Karpas-422 (cell line): ENCODE measurements around the gene FA2H. TPM values are rescaled to one million over a fixed set of nuclear protein-coding genes. Genes with fewer than 3 reads are reported as not detected.
A peak's percentile ranks its signal among the peaks of the same experiment; 100 is the strongest.

Experiments
- DNase-seq: peaks from one replicate; pipeline ENCODE4 v3.0.0-alpha.2; 2015
- H2AFZ ChIP-seq: fragments of 200-600 bp; sonication (generic); 2 replicates; pipeline ENCODE4 v1.6.1; 2014; ENCODE audit warnings: antibody characterized with exemption, low read length, mixed read lengths
- H3K27ac ChIP-seq: fragments of 200-600 bp; sonication (generic); 2 replicates; pipeline ENCODE4 v1.5.1; 2014; ENCODE audit warnings: mild to moderate bottlenecking, low read length, moderate library complexity
- H3K27me3 ChIP-seq: fragments of 200-600 bp; sonication (generic); 2 replicates; pipeline ENCODE4 v1.6.1; 2014; ENCODE audit warnings: low read length, mixed read lengths
- H3K36me3 ChIP-seq: fragments of 200-600 bp; sonication (generic); 2 replicates; pipeline ENCODE4 v1.6.1; 2014; ENCODE audit warnings: low read length, mixed read lengths; ENCODE audit not compliant: insufficient read depth
- H3K4me1 ChIP-seq: fragments of 200-600 bp; sonication (generic); 2 replicates; pipeline ENCODE4 v1.6.1; 2014; ENCODE audit warnings: mild to moderate bottlenecking, low read length, mixed read lengths
- H3K4me2 ChIP-seq: fragments of 200-600 bp; sonication (generic); 2 replicates; pipeline ENCODE4 v1.6.1; 2014; ENCODE audit warnings: low read length, low read depth, mild to moderate bottlenecking; ENCODE audit not compliant: poor library complexity, severe bottlenecking
- H3K4me3 ChIP-seq: fragments of 200-600 bp; sonication (generic); 2 replicates; pipeline ENCODE4 v1.5.1; 2014; ENCODE audit warnings: mild to moderate bottlenecking, antibody characterized with exemption, low read length, mixed read lengths
- H3K79me2 ChIP-seq: fragments of 200-600 bp; sonication (generic); 2 replicates; pipeline ENCODE4 v1.6.1; 2014; ENCODE audit warnings: mild to moderate bottlenecking, low read length, mixed read lengths
- H3K9ac ChIP-seq: fragments of 200-600 bp; sonication (generic); 2 replicates; pipeline ENCODE4 v1.6.0; 2014; ENCODE audit warnings: low read length
- H3K9me2 ChIP-seq: fragments of 200-600 bp; sonication (generic), shearing (Covaris generic); replicated peaks from 2 replicates; pipeline ENCODE4 v1.6.0; 2014; ENCODE audit warnings: mild to moderate bottlenecking, low read length, moderate library complexity; ENCODE audit not compliant: insufficient read depth
- H3K9me3 ChIP-seq: fragments of 300-700, 200-600 bp; sonication (generic); 2 replicates; pipeline ENCODE4 v1.6.1; 2014; ENCODE audit warnings: low read length, mixed read lengths
- H4K20me1 ChIP-seq: fragments of 200-600 bp; sonication (generic); 2 replicates; pipeline ENCODE4 v1.6.1; 2014; ENCODE audit warnings: mild to moderate bottlenecking, antibody characterized with exemption, low read length, low read depth; ENCODE audit not compliant: insufficient read depth
- total RNA-seq: library from RNA; depleted of rRNA; stranded (reverse); fragments of >200 nt; shearing (Covaris generic); gene quantifications from 2 replicates; pipeline ENCODE4 v1.2.3, GENCODE V29; 2014; ENCODE audit warnings: low replicate concordance

Gene FA2H
- total RNA-seq, 1 experiment from 2014 or later, result not detected

DNA sequence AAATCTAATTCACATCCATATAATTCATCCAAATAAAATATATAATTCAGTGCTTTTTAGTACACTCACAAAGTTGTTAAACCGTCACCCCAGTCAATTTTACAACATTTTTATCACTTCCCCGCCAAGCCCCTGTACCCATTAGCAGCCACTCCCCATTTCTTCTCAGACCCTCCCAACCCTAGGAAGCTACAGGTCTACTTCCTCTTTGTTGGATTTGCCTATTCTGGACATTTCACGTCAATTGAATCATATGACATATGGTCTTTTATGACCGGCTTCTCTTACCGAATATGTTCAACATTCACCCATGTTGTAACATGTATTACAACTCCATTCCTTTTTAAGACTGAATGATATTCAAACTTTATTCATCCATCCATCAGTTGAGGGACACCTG lies 54.0 kb downstream of the FA2H start:
- peak; percentile 73 for DNase-seq
- no peaks in the 10 kb centered on the region for H3K9me3 ChIP-seq
- peaks cover 7% of the 10 kb centered on the region for H3K4me1 ChIP-seq
- no peaks in the 10 kb centered on the region for H4K20me1 ChIP-seq
- H3K4me3 ChIP-seq, result no peak overlapping the region
- no peaks in the 10 kb centered on the region for H3K79me2 ChIP-seq
- peak overlapping the region; percentile 31 for H3K4me2 ChIP-seq
- H3K27me3 ChIP-seq, result no peaks in the 10 kb centered on the region
- no peaks in the 10 kb centered on the region for H3K36me3 ChIP-seq
- H3K27ac ChIP-seq, result no peak overlapping the region
- H3K9ac ChIP-seq, result no peak overlapping the region
- no peak overlapping the region for H2AFZ ChIP-seq
- no peaks in the 10 kb centered on the region for H3K9me2 ChIP-seq

DNA sequence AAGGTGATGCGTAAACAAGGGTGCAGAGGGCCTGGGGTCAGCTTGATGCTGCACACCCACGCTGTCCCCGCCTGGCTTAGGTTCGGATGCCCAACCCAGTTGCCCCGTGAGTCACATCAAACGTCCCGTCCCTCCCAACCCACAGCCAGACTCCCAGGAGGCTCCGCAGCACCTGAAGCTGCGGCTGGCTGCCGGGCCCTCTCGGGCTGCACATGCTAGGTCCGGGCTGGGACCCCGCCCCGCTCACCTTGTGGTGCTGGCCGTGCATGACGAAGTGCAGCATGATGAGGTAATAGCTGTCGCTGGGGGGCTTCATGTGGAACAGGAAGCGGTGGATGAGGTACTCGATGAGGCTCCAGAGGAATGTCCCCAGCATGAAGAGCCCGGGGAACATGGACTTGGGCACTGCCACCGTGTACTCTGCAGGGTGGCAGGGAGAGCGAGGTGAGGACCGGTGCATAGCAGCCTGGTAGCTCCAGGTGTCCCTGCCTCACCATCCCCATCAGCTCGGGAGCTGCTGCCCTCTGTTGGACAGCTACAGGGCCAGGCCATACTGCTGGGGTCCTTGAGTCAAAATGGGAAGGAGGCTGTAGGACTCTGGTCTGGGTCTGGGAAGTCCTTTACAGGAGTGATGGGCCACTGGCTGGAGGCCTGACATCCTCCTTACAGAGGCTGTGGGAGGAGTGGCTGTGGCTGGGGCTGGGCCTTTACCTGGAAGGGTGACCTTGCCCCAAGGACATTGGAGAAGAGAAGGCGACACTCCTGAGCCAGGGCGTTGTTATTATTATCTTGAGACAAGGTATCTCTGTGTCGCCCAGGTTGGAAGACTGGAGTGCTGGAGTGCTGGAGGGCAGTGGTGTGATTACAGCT lies 55.6 kb downstream of the FA2H start:
- no peak overlapping the region for H3K4me3 ChIP-seq
- H3K27me3 ChIP-seq, result no peaks in the 10 kb centered on the region
- H3K9ac ChIP-seq, result no peak overlapping the region
- no peaks in the 10 kb centered on the region for H3K9me3 ChIP-seq
- H3K4me2 ChIP-seq, result no peak overlapping the region
- no peaks in the 10 kb centered on the region for H3K36me3 ChIP-seq
- H3K9me2 ChIP-seq, result no peaks in the 10 kb centered on the region
- peaks cover 7% of the 10 kb centered on the region for H3K4me1 ChIP-seq
- DNase-seq, result no peak
- no peak overlapping the region for H3K27ac ChIP-seq
- no peaks in the 10 kb centered on the region for H3K79me2 ChIP-seq
- H4K20me1 ChIP-seq, result no peaks in the 10 kb centered on the region
- no peak overlapping the region for H2AFZ ChIP-seq

DNA sequence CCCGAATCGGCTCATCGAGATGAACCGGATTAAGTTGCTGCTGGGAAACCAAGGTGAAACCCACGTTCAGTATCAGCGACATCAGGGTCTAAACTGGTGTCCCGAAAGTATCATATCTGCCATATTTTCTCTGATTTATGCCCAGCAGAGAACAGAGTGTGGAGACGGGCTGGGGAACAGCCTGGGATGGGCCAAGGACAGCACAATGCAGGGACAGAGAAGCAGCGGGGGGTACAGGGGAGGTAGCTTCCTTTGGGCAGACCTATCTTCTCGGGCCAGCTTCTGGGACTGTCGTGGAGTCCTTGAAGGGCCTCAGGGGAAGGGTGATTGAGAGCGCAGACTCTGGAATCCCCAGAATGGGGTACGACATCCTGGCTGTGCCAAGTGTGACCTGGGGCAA lies 56.5 kb downstream of the FA2H start:
- DNase-seq, result no peak
- Histone ChIP-seq H3K27me3 (no peaks in the 10 kb centered on the region), H3K4me3 (no peak overlapping the region), H3K4me2 (no peak overlapping the region), H3K36me3 (no peaks in the 10 kb centered on the region), H3K9me3 (no peaks in the 10 kb centered on the region), H3K9me2 (no peaks in the 10 kb centered on the region), H3K79me2 (no peaks in the 10 kb centered on the region), H3K9ac (no peak overlapping the region), H2AFZ (no peak overlapping the region), H3K4me1 (peaks cover 7% of the 10 kb centered on the region), H4K20me1 (no peaks in the 10 kb centered on the region), H3K27ac (no peak overlapping the region)

DNA sequence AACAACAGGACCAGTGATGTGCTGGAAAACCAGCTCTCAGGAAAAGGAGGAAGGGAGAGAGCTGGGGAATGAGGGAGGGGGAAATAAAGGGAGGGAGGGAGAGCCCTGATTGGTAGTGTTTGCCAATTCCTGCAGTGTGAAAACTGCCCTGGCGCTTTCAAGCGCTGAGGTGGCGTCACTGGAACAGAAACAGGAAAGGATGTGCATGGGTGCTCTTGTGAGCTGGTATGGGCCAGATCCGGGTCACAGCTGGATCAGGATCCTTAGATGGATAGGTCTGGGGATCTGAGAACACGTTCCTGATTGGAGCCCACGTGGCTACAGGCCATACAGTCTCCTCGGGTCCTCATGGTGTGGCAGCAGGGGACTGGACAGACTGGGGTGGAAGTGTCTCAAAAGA lies 57.3 kb downstream of the FA2H start:
- Histone ChIP-seq H2AFZ (no peak overlapping the region), H3K4me2 (no peak overlapping the region), H3K27me3 (no peaks in the 10 kb centered on the region)

DNA sequence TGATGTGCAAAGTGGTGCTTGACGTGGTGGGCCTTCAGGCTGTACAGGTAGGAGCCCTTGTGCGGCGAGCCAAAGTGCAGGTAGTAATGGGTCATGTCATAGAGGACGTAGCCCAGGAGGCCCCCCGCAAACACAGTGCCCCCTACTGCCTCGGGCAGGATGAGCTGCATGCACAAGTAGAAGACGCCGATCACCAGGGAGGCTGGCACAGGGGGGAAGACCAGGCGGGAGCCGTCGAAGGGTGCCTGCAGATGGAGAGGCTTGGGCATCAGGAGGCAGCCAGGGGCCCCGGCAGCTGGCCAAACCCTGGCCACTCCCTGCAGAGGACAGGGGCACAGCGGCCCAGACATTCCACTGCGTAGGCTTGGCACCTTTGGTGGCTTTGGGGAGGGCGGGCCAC lies 58.3 kb downstream of the FA2H start:
- H3K4me2 ChIP-seq, result no peak overlapping the region
- DNase-seq, result no peak
- no peaks in the 10 kb centered on the region for H3K27me3 ChIP-seq
- H3K9me2 ChIP-seq, result no peaks in the 10 kb centered on the region
- H4K20me1 ChIP-seq, result no peaks in the 10 kb centered on the region
- H3K79me2 ChIP-seq, result no peaks in the 10 kb centered on the region
- no peak overlapping the region for H2AFZ ChIP-seq
- H3K36me3 ChIP-seq, result no peaks in the 10 kb centered on the region
- H3K9ac ChIP-seq, result no peak overlapping the region
- H3K9me3 ChIP-seq, result no peaks in the 10 kb centered on the region
- H3K4me3 ChIP-seq, result no peak overlapping the region
- no peak overlapping the region for H3K27ac ChIP-seq
- peaks cover 7% of the 10 kb centered on the region for H3K4me1 ChIP-seq

More for the DNA sequence above, 57.3 kb downstream of the FA2H start:
- Histone ChIP-seq H3K9me2 (no peaks in the 10 kb centered on the region), H4K20me1 (no peaks in the 10 kb centered on the region), H3K9ac (no peak overlapping the region), H3K27ac (no peak overlapping the region), H3K36me3 (no peaks in the 10 kb centered on the region), H3K4me1 (peaks cover 7% of the 10 kb centered on the region), H3K4me3 (no peak overlapping the region), H3K79me2 (no peaks in the 10 kb centered on the region), H3K9me3 (no peaks in the 10 kb centered on the region)
- DNase-seq, result no peak

DNA sequence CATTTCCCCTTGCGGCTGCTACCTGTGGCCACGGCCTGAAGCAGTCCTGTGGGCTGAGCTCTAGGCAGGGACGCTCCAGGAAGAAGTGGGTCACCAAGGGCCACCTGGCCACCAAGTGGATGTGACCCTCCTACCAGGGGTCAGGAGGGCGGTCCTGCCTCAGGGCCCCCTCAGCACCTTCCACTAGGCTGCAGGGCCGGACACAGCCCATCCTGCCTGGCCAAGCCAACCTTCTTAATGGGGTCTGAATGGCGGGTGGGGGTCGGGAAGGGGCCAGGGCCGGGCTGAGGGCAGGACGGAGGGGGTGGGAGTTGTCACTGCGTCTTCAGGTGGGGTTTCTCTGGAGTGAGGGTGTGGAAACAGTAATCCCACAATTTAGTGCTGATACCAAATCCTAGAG lies 60.7 kb downstream of the FA2H start:
- Histone ChIP-seq H3K27me3 (no peaks in the 10 kb centered on the region), H3K27ac (no peak overlapping the region), H3K36me3 (no peaks in the 10 kb centered on the region), H4K20me1 (no peaks in the 10 kb centered on the region), H3K9ac (no peak overlapping the region), H3K4me2 (no peak overlapping the region), H3K4me1 (no peaks in the 10 kb centered on the region), H3K9me2 (no peaks in the 10 kb centered on the region), H3K4me3 (no peak overlapping the region), H3K79me2 (no peaks in the 10 kb centered on the region), H3K9me3 (no peaks in the 10 kb centered on the region), H2AFZ (no peak overlapping the region)
- no peak for DNase-seq

DNA sequence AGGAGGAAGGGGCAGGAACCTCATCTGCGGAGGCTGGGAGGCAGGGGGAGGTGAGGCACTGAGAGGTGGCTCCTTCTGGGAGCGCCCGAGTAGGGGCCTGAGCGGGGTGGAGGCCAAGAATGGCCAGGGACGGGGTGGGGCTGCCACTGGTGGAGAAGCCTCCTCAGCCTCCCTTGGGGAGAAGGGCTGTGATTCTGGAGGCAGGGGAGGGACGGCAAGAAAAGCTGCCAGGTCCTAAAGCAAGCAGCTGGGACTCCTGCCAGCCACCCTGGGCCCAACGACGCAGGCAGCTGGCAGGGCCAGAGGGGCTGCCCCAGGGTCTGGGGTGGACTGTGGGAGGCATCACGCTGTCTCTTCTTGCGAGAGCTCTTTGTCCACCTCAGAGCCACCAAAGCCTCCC lies 61.3 kb downstream of the FA2H start:
- no peak overlapping the region for H2AFZ ChIP-seq
- no peaks in the 10 kb centered on the region for H3K36me3 ChIP-seq
- no peaks in the 10 kb centered on the region for H3K79me2 ChIP-seq
- H3K4me1 ChIP-seq, result no peaks in the 10 kb centered on the region
- no peaks in the 10 kb centered on the region for H3K9me2 ChIP-seq
- no peak overlapping the region for H3K4me2 ChIP-seq
- H3K27me3 ChIP-seq, result no peaks in the 10 kb centered on the region
- no peak overlapping the region for H3K27ac ChIP-seq
- H3K9me3 ChIP-seq, result no peaks in the 10 kb centered on the region
- H4K20me1 ChIP-seq, result no peaks in the 10 kb centered on the region
- H3K4me3 ChIP-seq, result no peak overlapping the region
- no peak overlapping the region for H3K9ac ChIP-seq
- no peak for DNase-seq

DNA sequence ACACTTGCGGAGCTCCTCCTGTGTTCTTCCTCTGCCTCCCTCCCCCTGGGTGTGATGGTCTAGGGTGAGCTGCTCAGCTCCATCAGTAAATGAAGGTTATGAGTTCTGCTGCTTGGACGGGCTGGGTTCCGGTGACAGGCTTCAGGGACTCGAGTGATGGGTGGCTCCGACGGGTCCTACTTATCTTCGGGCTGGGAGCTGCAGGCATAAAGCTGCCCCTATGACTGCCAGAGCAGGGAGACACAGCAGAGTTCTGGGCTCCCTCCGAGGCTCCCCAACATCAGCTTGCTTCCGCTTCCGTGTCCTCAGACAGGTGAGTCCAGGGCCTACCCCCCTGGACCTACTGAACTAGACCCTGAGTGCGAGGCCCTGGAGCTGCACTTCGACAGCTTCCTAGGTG lies 62.7 kb downstream of the FA2H start:
- Histone ChIP-seq H3K79me2 (no peaks in the 10 kb centered on the region), H4K20me1 (no peaks in the 10 kb centered on the region), H3K4me2 (no peak overlapping the region), H3K9me2 (no peaks in the 10 kb centered on the region), H3K27me3 (no peaks in the 10 kb centered on the region), H3K9ac (no peak overlapping the region), H3K4me3 (no peak overlapping the region), H2AFZ (no peak overlapping the region), H3K36me3 (no peaks in the 10 kb centered on the region), H3K4me1 (no peaks in the 10 kb centered on the region), H3K9me3 (no peaks in the 10 kb centered on the region), H3K27ac (no peak overlapping the region)
- no peak for DNase-seq
